ENCODE results near the gene CTXN1.

DNA sequence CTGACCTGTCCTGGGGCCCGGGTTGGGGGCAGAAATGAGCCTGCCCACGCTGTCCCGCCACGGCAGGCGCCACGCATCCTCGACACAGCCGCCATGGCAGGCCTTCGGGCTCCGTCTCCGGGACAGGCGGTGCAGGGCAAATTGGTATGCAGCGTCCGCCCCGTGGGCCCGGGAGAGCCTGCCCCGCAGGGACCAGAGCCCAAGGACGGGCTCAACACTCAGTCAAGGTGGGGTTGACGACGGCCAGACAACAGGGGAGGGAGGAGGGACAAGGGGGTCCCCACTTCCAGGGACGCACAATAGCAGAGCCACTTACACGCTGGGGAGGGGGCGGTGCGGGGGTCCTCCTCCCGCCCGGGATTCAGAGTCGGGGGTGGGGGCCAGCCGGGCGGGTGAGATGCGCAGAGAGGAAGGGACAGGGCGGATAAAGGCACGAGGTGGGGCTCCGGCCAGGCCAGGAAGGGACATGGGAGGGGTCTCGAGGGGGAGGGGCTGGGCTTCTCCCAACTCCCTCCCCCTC lies 1.2 kb downstream of the CTXN1 start:
- TF ChIP-seq, protein P1, sequence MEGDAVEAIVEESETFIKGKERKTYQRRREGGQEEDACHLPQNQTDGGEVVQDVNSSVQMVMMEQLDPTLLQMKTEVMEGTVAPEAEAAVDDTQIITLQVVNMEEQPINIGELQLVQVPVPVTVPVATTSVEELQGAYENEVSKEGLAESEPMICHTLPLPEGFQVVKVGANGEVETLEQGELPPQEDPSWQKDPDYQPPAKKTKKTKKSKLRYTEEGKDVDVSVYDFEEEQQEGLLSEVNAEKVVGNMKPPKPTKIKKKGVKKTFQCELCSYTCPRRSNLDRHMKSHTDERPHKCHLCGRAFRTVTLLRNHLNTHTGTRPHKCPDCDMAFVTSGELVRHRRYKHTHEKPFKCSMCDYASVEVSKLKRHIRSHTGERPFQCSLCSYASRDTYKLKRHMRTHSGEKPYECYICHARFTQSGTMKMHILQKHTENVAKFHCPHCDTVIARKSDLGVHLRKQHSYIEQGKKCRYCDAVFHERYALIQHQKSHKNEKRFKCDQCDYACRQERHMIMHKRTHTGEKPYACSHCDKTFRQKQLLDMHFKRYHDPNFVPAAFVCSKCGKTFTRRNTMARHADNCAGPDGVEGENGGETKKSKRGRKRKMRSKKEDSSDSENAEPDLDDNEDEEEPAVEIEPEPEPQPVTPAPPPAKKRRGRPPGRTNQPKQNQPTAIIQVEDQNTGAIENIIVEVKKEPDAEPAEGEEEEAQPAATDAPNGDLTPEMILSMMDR (conservative IDR thresholded peaks at IDR 0.05; ENCODE audit: low read depth, low read length): no peak
- TF ChIP-seq NFE2L2 (IDR thresholded peaks at IDR 0.05; ENCODE audit: low read depth, low read length) (no peak), RAD21 (IDR thresholded peaks at IDR 0.05; ENCODE audit: low read length) (no peak), RFX5 (IDR thresholded peaks at IDR 0.05; ENCODE audit: low read depth, low read length) (no peak), MAZ (IDR thresholded peaks at IDR 0.05; ENCODE audit: borderline replicate concordance, low read depth, low read length) (no peak), SMC3 (IDR thresholded peaks at IDR 0.05; ENCODE audit: low read depth, low read length) (no peak), POLR2A (IDR thresholded peaks at IDR 0.05; ENCODE audit: low read depth, low read length) (no peak), MXI1 (IDR thresholded peaks at IDR 0.05; ENCODE audit: borderline replicate concordance, low read depth, low read length) (no peak)

All from IMR-90 (cell line).